SK-N-SH (cell line): ENCODE data around the gene S100A6. TPM values are rescaled to one million over a fixed set of nuclear protein-coding genes. Genes with fewer than 3 reads are reported as not detected.

ENCODE experiments used
- CTCF ChIA-PET: fragments of 300-600, 350-600 bp; formaldehyde crosslinking; extraction: SDS; loops from one replicate; lab custom pipeline; 2021; lab: Yijun Ruan, JAX
- POLR2A ChIA-PET: fragments of 350-600 bp; sonication (Branson Sonifier 250); formaldehyde crosslinking; extraction: SDS; loops from one replicate; lab custom pipeline; 2020; ENCODE audit warnings: antibody characterized with exemption, inconsistent platforms; lab: Yijun Ruan, JAX
- DNase-seq: peaks from one replicate; pipeline ENCODE4 v3.0.0; 2012
- H2AFZ ChIP-seq: fragments of 200-600 bp; sonication (generic); 2 replicates; pipeline ENCODE4 v1.8.1; 2016; ENCODE audit warnings: antibody characterized with exemption, mild to moderate bottlenecking, low read depth
- H3F3A ChIP-seq: fragments of 200-600 bp; sonication (generic); replicated peaks from 2 replicates; pipeline ENCODE3; 2016; ENCODE audit warnings: antibody characterized with exemption, mild to moderate bottlenecking; ENCODE audit not compliant: insufficient read depth
- H3K27ac ChIP-seq, 2 experiments: fragments of 200-500 bp in 1 of 2; fragments of 200-600 bp in 1 of 2; sonication (Bioruptor generic) in 1 of 2; sonication (generic), shearing (Covaris generic) in 1 of 2; 2 replicates each; pipeline versions ENCODE4 v1.5.1 to v1.6.1; 2014 to 2016; ENCODE audit warnings: low read depth in 2 of 2, inconsistent platforms in 1 of 2, low read length in 1 of 2, mild to moderate bottlenecking in 1 of 2, mixed read lengths in 1 of 2
- H3K27me3 ChIP-seq: fragments of 200-600 bp; sonication (generic), shearing (Covaris generic); 2 replicates; pipeline ENCODE4 v1.6.1; 2016; ENCODE audit warnings: mixed run types; ENCODE audit not compliant: insufficient read depth
- H3K36me3 ChIP-seq, 2 experiments: fragments of 200-500 bp in 1 of 2; fragments of 200-600 bp in 1 of 2; sonication (Bioruptor generic) in 1 of 2; sonication (generic) in 1 of 2; replicated peaks in 1 of 2; 2 replicates each; pipeline versions ENCODE3 to v1.5.1; 2014 to 2016; ENCODE audit warnings: low read length in 1 of 2, mild to moderate bottlenecking in 1 of 2; ENCODE audit not compliant: insufficient read depth in 2 of 2, control insufficient read depth in 1 of 2
- H3K4me1 ChIP-seq, 2 experiments: fragments of 200-500 bp in 1 of 2; fragments of 200-600 bp in 1 of 2; sonication (Bioruptor generic) in 1 of 2; sonication (generic), shearing (Covaris generic) in 1 of 2; 2 replicates each; pipeline versions ENCODE4 v1.5.1 to v1.6.1; 2014 to 2016; ENCODE audit warnings: low read depth in 1 of 2, low read length in 1 of 2, mixed run types in 1 of 2; ENCODE audit not compliant: insufficient read depth in 2 of 2, control insufficient read depth in 1 of 2
- H3K4me2 ChIP-seq: fragments of 200-600 bp; sonication (generic), shearing (Covaris generic); 2 replicates; pipeline ENCODE4 v1.6.1; 2017; ENCODE audit warnings: mixed run types
- H3K4me3 ChIP-seq, 2 experiments: fragments of 200-500 bp in 1 of 2; fragments of 200-600 bp in 1 of 2; sonication (Bioruptor generic) in 1 of 2; sonication (generic), shearing (Covaris generic) in 1 of 2; 2 replicates each; pipeline versions ENCODE4 v1.5.1 to v1.8.1; 2014 to 2016; ENCODE audit warnings: low read depth in 2 of 2, inconsistent platforms in 1 of 2, low read length in 1 of 2, mild to moderate bottlenecking in 1 of 2, mixed read lengths in 1 of 2, moderate library complexity in 1 of 2
- H3K79me2 ChIP-seq: fragments of 200-600 bp; sonication (generic); 2 replicates; pipeline ENCODE4 v1.8.1; 2017; ENCODE audit warnings: mild to moderate bottlenecking; ENCODE audit not compliant: insufficient read depth
- H3K9ac ChIP-seq: fragments of 200-600 bp; sonication (generic); 2 replicates; pipeline ENCODE4 v1.6.1; 2017; ENCODE audit warnings: mixed run types
- H3K9me2 ChIP-seq: fragments of 200-600 bp; sonication (generic); 2 replicates; pipeline ENCODE4 v1.6.1; 2017; ENCODE audit warnings: mixed run types
- H3K9me3 ChIP-seq: fragments of 200-600 bp; sonication (generic); 2 replicates; pipeline ENCODE4 v1.6.1; 2017; ENCODE audit warnings: mixed run types, mild to moderate bottlenecking, moderate library complexity
- H4K20me1 ChIP-seq: fragments of 200-600 bp; sonication (generic); 2 replicates; pipeline ENCODE4 v1.6.1; 2017; ENCODE audit warnings: mild to moderate bottlenecking, mixed run types; ENCODE audit not compliant: insufficient read depth
- CHD2 ChIP-seq: fragments of 150-350 bp; IDR thresholded peaks from 2 replicates; pipeline ENCODE4 v1.6.1; 2018; ENCODE audit warnings: low read length; ENCODE audit not compliant: partially characterized antibody
- CTCF ChIP-seq: fragments of 200-600 bp; sonication (generic); IDR thresholded peaks from 2 replicates; pipeline ENCODE4 v1.6.1; 2017; ENCODE audit warnings: antibody characterized with exemption, mild to moderate bottlenecking, moderate library complexity
- EP300 ChIP-seq, 2 experiments: IDR thresholded peaks; 2 replicates each; pipeline versions ENCODE4 v1.4.0 to v1.6.1; 2012; ENCODE audit warnings: borderline replicate concordance in 1 of 2, low read depth in 1 of 2, low read length in 1 of 2
- EZH2phosphoT487 ChIP-seq: fragments of 200-600 bp; sonication (generic); IDR thresholded peaks from 2 replicates; pipeline ENCODE4 v1.6.1; 2017; ENCODE audit warnings: low read depth, mixed run types, mild to moderate bottlenecking, antibody characterized with exemption, moderate library complexity, borderline replicate concordance
- FOSL2 ChIP-seq: IDR thresholded peaks from 2 replicates; pipeline ENCODE4 v1.4.0; 2012; ENCODE audit warnings: low read depth, mild to moderate bottlenecking, moderate library complexity, borderline replicate concordance
- GATA2 ChIP-seq: sonication (generic); formaldehyde crosslinking; IDR thresholded peaks from 2 replicates; pipeline ENCODE4 v1.5.0; 2020; ENCODE audit warnings: mild to moderate bottlenecking, missing genetic modification reagents
- IRF3 ChIP-seq: fragments of 150-350 bp; IDR thresholded peaks from 2 replicates; pipeline ENCODE4 v1.6.1; 2016; ENCODE audit warnings: mild to moderate bottlenecking, low read depth, low read length
- JUND ChIP-seq: IDR thresholded peaks from 2 replicates; pipeline ENCODE4 v1.4.0; 2012
- NFIC ChIP-seq: IDR thresholded peaks from 2 replicates; pipeline ENCODE4 v1.4.0; 2012; ENCODE audit warnings: borderline replicate concordance
- PBX3 ChIP-seq: IDR thresholded peaks from 2 replicates; pipeline ENCODE4; 2012
- POLR2AphosphoS5 ChIP-seq: IDR thresholded peaks from 2 replicates; pipeline ENCODE4 v1.6.1; 2012; ENCODE audit warnings: low read depth, low read length
- RAD21 ChIP-seq: IDR thresholded peaks from 2 replicates; pipeline ENCODE4 v1.6.1; 2012; ENCODE audit warnings: mild to moderate bottlenecking, low read length
- RFX5 ChIP-seq: IDR thresholded peaks from 2 replicates; pipeline ENCODE4 v1.6.1; 2012; ENCODE audit warnings: mild to moderate bottlenecking, improper control_type of control experiment, low read length
- SIN3A ChIP-seq: IDR thresholded peaks from 2 replicates; pipeline ENCODE4 v1.6.1; 2012; ENCODE audit warnings: low read depth, mild to moderate bottlenecking, low read length, moderate library complexity, borderline replicate concordance
- TAF1 ChIP-seq: IDR thresholded peaks from 2 replicates; pipeline ENCODE4 v1.6.1; 2012; ENCODE audit warnings: low read depth, mild to moderate bottlenecking, low read length, moderate library complexity, borderline replicate concordance
- TEAD4 ChIP-seq: IDR thresholded peaks from 2 replicates; pipeline ENCODE4 v1.4.0; 2012; ENCODE audit warnings: mild to moderate bottlenecking, borderline replicate concordance; ENCODE audit not compliant: insufficient read depth
- USF1 ChIP-seq: IDR thresholded peaks from 2 replicates; pipeline ENCODE4 v1.4.0; 2012; ENCODE audit warnings: low read depth, borderline replicate concordance
- USF2 ChIP-seq: fragments of 150-350 bp; IDR thresholded peaks from 2 replicates; pipeline ENCODE4 v1.6.1; 2017; ENCODE audit warnings: antibody characterized with exemption, low read length, low read depth, borderline replicate concordance
- YY1 ChIP-seq: IDR thresholded peaks from 2 replicates; pipeline ENCODE4 v1.4.0; 2012; ENCODE audit warnings: low read depth, mild to moderate bottlenecking
- ZBTB33 ChIP-seq: IDR thresholded peaks from 2 replicates; pipeline ENCODE4 v1.4.0; 2012; ENCODE audit warnings: low read depth, borderline replicate concordance
- WGBS: methylation state at CpG from one replicate; pipeline ENCODE4 v1.1.6; 2017; ENCODE audit warnings: low lambda C conversion rate; 5-methylcytosine and 5-hydroxymethylcytosine counted together
- polyA plus RNA-seq, 3 experiments: library from polyadenylated mRNA; depleted of rRNA; stranded (reverse); fragments of >200 nt; gene quantifications; 2 replicates each; pipeline ENCODE4 v1.2.3, GENCODE V29; 2012

S100A6 gene
- polyA plus RNA-seq, 1 of the 3 experiments (the other 2 are of a cell fraction): 895 TPM

GRCh38 chr1:153506831-153507413 is 28.9 kb downstream of the S100A6 start (continued):
- TF ChIP-seq IRF3 (no peak), SIN3A (no peak), CTCF (no peak), EP300 (IDR thresholded peaks at IDR 0.05; ENCODE audit: borderline replicate concordance in 1 of 2, low read depth in 1 of 2, low read length in 1 of 2) (peak in 1 of 2 experiments; percentile 85; a peak in 2 of 4 replicates), JUND (peak; percentile 83), NFIC (peak; percentile 96), POLR2AphosphoS5 (peak; percentile 61; the same call in 1 of the 2 replicates), TEAD4 (peak; percentile 80), RAD21 (no peak), ZBTB33 (no peak), EZH2phosphoT487 (no peak)
- TF ChIP-seq, all 33 proteins: peak for 13

- Histone ChIP-seq H2AFZ (no peak overlapping the region), H3K27me3 (no peaks in the 10 kb centered on the region), H3K79me2 (no peaks in the 10 kb centered on the region), H3K9me2 (no peaks in the 10 kb centered on the region), H3K4me2 (peak overlapping the region; percentile 57), H3K9ac (no peak overlapping the region), H3K4me3 (no peak overlapping the region), H3F3A (peaks cover 26% of the 10 kb centered on the region), H3K27ac (peak overlapping the region in 1 of 2 experiments; percentile 86; a peak in 3 of 4 replicates), H4K20me1 (no peaks in the 10 kb centered on the region), H3K36me3 (no peaks in the 10 kb centered on the region), H3K9me3 (no peaks in the 10 kb centered on the region), H3K4me1 (peaks cover 7 to 20% of the 10 kb centered on the region in 2 experiments; a peak in 3 of 4 replicates)
- POLR2A ChIA-PET: no interaction called here
- DNase-seq: no peak
- WGBS: 95% methylated on average over 5 of the region's 5 CpGs
- CTCF ChIA-PET: interaction anchor here (1.2 to 18.0 kb wide), 3 partner anchors 12 to 112 kb away, joined by 3 to 283 read pairs (median 22); no protein-coding TSS in a partner anchor
- TF ChIP-seq GATA2 (CRISPR knock-in tag) (no peak), CHD2 (no peak), EP300 (IDR thresholded peaks at IDR 0.05; ENCODE audit: borderline replicate concordance in 1 of 2, low read depth in 1 of 2, low read length in 1 of 2) (no peak), USF1 (no peak), USF2 (no peak), TAF1 (no peak), RFX5 (no peak), JUND (no peak), POLR2AphosphoS5 (no peak), RAD21 (no peak), YY1 (no peak), PBX3 (no peak), IRF3 (no peak), NFIC (no peak), FOSL2 (no peak)
Measured at GRCh38 chr1:153506386-153506785, 29.4 kb downstream of the S100A6 start.
